ENCODE results near the gene GPR17.

The GPR17 gene

GRCh38 chr2:127645395-127646291, at the start of gene GPR17:
Gene GPR17 (plus strand): TSS chr2:127646153. CDS start chr2:127650736, 4,583 bp downstream.
- DNase-seq = no peak

- DNase-seq = no peak
These were observed 49.5 kb upstream of the GPR17 start for GRCh38 chr2:127596311-127597045.

- DNase-seq = no peak
These were observed 48.6 kb upstream of the GPR17 start for GRCh38 chr2:127597046-127597983.

GRCh38 chr2:127597984-127598380, 48.0 kb upstream of the GPR17 start:
- no peak for DNase-seq

GRCh38 chr2:127598711-127599110, 47.2 kb upstream of the GPR17 start:
- DNase-seq = no peak

- no peak for DNase-seq
These were observed 46.7 kb upstream of the GPR17 start for GRCh38 chr2:127599211-127599610.

GRCh38 chr2:127604986-127605385, 41.0 kb upstream of the GPR17 start:
- no peak for DNase-seq

GRCh38 chr2:127605691-127606263, 40.2 kb upstream of the GPR17 start:
- DNase-seq = no peak

- no peak for DNase-seq
These were observed 39.1 kb upstream of the GPR17 start for GRCh38 chr2:127606625-127607398.

- DNase-seq = no peak
These were observed 38.5 kb upstream of the GPR17 start for GRCh38 chr2:127607399-127607908.

- DNase-seq = no peak
These were observed 37.6 kb upstream of the GPR17 start for GRCh38 chr2:127608061-127609030.

- DNase-seq = no peak
These were observed 36.8 kb upstream of the GPR17 start for GRCh38 chr2:127609031-127609751.

GRCh38 chr2:127609818-127610217, 36.1 kb upstream of the GPR17 start:
- DNase-seq = no peak

GRCh38 chr2:127610561-127610960, 35.4 kb upstream of the GPR17 start:
- DNase-seq = no peak

- DNase-seq = no peak
These were observed 34.7 kb upstream of the GPR17 start for GRCh38 chr2:127611076-127611925.

- no peak for DNase-seq
These were observed 33.7 kb upstream of the GPR17 start for GRCh38 chr2:127612111-127612822.

- DNase-seq = no peak
These were observed 31.7 kb upstream of the GPR17 start for GRCh38 chr2:127614246-127614645.

- DNase-seq = no peak
These were observed 31.2 kb upstream of the GPR17 start for GRCh38 chr2:127614731-127615130.

All from NCI-H187 (cell line).